GM18873 (cell line): ENCODE data around the gene SORL1.
A peak's percentile ranks its signal among the peaks of the same experiment; 100 is the strongest.

ENCODE experiments used
- ATAC-seq: cut with Tn5 transposase; IDR thresholded peaks from one replicate; pipeline ENCODE4 v1.9.1; 2021; ENCODE audit warnings: mild to moderate bottlenecking, moderate library complexity, moderate number of reproducible peaks; ENCODE audit not compliant: unreplicated experiment, low FRiP score

The SORL1 gene

DNA sequence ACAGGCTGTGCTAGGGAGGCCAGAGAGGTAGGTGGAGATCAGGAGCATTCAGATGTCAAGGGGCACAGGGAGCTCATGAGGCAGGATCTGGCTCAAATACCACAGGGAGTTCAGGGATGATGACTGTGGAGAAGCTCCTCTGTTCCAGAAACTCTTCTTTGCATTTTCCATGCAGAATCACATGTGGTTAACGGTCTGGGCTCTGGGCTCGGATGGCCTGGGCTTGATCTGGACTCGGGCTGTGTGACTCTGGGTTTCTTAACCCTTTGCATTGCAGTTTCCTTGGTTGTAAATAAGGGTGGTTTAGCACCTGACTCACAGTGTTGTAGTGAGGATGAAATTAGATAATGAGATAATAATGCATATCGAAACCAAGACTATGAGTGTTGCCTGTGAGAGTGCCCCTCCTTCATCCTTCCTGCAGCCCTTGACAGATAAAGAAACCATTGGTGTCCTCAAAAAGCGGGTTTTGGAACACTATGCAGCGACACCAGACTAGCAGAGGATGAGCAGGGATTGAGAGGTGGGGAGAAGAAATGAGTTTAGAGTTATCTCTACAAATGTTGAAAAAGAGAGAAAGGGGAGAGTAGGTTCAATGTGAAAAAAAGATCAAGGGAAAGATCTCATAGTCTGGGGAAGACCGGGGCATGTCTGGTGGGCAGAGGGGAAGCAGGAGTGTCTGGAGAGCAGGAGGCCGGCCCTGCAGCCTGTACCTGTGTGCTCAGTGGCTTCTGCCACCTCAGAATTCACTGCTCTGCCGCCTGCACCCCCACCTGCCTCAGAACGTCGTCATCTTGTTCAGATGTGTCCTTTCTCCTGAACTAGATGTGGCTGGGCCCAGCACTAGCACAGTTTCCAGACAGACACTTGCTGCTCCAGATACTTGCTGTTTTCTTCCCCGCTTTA is 198.5 kb downstream of the SORL1 start:
- ATAC-seq, result no peak

DNA sequence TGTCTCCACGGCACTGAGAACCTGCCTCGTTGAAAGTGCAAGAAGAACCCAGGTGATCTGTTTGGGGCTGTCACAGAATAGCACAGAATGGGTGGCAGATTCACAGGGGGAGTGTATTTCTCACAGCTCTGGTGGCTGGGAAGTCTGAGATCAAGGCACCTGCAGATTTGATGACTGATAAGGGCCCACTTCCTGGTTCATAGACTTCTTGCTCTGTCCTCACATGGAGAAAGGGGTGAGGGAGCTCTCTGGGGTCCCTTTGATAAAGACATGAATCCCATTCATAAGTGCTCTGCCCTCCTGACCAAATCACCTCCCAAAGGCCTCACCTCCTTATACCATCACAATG is 199.1 kb downstream of the SORL1 start:
- no peak for ATAC-seq

DNA sequence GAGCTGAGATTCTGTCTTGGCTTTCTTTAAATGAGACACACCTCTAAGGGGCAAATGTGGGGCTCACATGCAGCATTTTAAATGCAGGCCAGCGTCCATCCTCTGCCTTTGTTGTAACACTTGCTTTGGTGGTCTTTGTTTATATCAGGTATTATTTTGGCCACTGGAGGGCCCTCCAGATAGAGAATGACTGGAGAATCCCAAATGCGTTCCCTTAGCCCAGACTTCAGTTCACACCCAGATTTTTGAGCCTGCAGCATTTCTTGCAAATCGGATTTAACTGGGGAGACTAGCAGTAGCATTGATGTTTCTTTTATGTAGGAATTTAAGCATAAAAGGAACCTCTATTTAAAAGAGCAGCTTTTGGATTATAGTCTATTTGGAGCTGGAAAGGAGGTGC is 200.9 kb downstream of the SORL1 start:
- no peak for ATAC-seq

DNA sequence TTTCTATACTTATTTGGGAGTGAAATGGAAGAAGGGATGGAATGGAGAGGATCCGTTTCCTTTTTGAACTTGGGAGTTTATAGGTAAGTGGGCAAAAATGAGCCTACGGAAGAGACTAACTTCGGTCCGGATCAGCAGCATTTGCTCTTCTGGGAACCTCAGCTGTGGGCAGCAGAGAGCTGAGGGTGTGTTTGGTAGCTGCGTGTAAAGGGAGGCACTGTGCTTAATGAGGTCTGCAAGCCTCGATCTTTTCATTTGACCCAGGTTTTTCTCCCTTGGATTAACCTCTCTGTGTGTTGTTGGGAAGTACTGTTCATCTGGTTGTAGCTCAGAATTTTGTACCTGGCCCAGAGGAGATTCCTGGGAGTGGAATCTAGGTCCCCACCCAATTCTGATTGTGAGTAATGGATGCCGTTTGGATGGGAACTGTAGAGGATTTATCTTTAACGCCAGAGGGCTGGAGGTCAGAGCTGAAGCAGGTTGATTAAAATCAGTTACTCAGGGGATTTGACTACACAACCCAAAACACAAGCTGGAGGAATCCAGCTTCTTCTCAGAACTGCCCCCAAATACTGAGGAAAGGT is 202.2 kb downstream of the SORL1 start:
- ATAC-seq, result no peak

DNA sequence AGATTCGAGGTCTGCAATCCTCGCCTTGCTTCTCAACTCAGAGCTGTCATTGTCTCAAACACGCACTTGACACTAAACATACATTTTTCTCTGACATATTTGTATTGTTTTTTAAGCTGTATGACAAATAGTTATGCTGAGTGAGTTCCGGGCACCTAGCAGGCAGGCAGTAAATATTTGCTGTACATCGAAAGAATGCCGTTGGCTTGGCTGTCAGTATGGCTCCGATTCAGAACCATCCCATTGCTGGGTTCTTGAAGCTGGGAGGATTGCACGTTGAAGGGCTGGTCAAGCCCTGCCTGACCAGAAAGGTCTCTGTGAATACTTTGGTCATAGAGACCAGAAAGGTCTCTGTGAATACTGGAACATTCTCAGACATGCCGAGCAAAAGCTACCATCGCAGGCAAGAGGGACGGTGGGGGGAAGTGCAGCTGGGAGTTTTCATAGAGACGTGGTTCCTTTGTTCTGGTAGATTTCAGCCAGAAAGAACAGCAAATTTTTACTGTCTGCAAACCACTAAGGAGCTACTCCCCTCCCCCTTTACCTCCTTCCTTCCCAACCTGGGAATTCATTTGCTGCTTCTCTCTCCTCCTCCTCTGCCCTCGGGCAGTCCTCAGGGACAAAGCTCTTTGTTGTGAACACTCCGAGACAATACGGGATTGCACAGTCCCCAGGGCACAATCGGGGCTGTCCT is 202.9 kb downstream of the SORL1 start:
- ATAC-seq, result peak; percentile 4

DNA sequence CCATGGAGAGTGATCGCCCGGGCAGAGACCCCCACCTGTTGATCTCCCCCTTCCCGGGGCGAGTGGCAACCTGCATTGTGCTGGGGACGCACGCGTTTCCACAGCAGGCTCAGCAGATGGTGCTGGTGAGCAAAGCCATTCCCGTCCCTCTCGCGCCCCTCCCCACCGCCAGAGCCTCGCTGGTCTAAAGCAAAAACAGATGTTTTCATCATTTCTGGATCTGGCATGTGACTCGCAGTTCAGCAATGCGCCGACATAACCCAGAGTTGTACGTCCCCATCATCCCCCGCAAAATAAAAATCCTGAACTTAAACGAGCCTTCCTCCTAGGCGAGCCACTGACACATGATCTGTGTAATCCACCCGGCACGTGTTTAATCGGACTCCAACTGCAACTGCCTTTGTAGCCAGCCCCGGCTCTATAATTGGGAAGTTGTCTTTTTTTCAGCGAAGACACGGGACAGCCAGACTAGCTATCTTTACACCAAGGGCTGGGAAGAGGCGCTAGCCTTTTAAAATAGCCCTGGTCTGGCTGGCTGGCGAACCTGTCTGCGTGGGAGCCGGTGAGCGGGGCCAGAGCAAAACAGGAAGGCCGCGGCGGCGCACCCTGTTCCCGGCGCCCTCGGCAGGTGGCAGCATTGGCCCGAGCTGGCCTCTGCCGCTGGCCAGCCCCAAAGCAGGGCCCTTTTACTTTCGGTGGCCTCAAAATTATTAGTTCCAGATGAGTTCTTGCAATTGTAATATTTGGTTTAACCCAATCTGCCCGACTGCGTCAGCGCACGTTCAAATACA is 203.6 kb downstream of the SORL1 start:
- ATAC-seq, result peak; percentile 79

DNA sequence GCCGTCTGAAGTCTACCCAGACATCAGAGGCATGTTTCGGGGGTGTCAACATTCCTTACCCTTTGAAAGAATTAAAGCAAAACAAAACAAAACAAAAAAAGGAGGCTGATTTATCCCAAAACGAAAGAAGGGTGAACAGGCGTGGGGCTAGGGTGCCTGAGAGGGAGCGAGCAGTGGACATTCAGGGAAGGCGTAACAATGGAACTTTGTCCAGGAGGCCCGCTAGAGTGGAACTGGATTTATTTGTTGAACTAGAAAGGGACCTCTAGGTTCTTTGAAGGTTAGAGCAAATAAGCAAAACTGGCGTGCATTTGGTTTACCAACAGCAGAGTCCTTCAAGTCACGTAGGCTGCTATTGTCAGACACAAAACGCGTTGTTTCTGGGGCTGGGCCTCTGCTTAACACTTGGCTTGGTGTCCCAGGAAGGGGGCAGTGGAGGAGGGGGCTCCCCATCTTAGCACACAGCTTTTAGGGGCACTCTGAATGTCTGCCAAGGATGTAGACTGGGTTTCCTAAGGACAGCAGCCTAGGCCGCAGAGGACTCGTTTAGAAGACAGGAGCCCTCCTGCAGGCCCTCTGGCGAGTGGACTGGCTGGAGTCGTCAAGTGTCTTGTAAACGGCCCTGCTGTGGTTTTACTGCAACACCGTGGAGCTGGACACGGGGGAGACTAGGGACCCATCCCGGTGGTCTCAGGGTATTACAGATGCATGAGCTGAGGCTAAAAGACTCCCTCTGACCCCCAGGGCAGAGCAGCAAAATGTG is 204.4 kb downstream of the SORL1 start:
- no peak for ATAC-seq

DNA sequence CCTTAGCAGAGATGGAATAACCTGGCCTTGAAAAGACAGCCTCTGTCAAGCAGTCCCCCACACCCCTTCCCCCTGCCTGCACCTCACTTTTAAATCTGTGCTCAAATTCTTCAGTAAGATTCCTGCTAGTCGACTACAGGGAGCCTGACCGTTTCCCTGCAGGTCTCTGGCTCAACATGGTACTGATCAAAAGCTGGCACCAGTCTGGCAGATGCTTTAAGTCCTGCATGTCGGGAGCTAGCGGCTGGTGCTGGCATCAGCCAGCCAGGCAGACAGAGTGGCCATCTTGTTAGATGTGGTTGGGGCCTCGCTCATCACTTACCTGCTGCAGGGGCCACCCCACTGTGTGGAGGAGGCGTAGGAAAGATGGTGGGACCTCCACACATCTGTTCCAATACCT is 205.0 kb downstream of the SORL1 start:
- ATAC-seq, result no peak

DNA sequence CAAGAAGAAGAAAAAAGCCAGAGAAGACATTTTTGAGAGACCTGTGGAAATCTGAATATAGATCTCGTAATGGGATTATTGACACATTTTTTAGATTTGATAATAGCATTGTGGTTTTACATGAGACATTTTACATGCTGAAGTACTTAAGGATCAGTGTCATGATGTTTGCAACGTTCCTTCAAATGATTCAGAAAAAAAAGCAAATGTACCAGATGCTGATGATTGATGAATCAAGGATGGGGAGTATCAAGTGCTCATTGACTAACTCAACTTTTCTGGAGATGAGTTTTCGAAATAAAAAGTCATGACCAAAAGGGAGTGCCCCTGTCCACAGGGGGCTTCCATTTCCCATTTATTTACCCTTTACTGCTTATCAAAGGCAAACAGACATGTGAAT is 207.7 kb downstream of the SORL1 start:
- ATAC-seq, result no peak

DNA sequence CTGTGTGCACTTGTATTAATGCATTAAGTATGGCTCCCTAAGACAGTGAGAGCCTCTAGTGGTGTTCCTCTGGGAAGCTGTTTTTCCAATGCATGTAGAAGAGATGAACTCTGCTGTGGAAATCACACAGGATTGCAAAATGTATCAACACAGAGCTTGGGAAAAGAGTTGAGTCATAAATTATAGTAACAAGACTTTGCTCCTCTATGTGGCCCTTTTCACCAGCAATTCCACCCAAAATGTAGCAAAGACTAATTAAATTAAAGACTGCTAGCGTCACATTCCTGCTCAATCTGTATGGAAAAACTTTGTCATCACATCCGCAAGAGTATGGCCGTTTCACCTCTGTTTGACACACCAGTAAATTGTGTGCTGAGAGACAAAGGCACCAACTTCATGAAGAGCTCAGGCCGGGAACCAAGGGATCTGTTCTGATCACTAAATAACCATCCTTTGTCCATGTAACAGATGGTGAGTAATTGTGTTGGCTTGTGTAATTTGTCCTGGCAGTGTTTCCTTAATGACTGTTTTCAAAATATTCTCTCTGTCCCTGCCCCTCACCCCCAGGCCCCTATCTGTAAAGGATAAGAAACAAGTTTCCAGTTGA is 209.9 kb downstream of the SORL1 start:
- ATAC-seq, result no peak

DNA sequence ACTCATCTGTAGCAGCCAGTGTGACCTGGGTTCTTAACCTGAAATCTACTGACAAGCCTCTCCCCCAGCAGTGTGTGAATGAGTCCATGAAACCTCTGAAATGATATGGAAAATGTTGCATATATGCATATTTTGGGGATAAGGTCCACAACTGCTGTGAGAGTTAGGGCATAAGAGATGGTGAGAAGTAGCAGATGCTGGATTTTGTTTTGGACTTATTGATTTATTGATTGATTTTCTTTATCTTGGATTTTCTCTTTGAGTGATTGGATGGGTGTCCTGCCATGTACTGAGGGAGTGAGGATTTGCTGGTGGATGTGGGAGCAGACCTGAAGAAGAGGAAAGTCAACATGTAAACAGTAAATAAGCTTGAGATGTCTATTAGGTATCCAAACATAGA is 212.0 kb downstream of the SORL1 start:
- no peak for ATAC-seq

DNA sequence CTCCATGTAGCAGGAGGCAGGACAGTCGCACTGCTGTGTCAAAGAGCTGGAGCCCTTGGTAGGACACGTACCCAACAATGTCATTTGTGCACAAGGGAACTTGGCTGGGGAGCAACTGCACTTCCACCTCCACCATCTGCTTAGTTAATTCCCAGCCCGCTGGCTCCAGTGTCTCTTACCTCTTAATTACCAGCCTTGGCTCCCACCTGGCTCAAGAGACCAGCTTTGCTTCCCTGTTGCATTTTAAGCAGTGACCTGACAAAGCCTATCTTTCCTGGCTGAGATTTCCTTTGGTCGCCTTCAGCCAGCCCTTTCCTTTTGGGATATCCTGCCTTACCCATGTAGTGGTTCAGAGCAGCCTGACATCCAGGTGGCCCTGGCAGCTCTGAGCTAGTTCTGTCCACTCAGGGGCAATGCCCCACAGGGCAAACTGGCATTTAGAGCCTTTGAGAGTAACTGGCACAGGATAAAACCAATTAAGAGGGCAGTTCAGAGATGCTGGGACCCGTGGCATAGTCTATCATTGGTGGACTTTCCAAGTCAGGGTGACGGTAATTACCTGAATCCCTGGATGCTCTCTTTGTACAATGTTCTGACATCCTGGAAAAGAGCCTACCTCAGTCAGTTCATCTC is 213.2 kb downstream of the SORL1 start:
- ATAC-seq, result no peak

DNA sequence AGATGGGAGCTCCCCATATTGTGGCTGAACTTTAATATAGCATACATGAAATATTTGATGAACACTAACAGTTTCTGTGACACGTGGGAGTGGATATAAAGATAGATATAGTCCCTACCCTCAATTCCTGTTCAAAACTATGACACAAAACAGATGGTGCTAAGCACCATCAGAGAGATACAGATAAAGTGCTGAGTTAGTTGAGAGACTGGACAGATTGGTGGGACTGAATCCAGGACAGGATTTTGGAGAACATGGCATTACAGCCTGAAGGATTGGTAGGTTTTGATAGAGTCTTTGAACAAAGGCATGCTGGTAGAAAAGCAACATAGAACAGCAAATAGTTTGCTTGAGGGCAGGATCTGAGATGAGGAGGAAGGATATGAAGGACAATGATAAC is 215.7 kb downstream of the SORL1 start:
- ATAC-seq, result no peak

DNA sequence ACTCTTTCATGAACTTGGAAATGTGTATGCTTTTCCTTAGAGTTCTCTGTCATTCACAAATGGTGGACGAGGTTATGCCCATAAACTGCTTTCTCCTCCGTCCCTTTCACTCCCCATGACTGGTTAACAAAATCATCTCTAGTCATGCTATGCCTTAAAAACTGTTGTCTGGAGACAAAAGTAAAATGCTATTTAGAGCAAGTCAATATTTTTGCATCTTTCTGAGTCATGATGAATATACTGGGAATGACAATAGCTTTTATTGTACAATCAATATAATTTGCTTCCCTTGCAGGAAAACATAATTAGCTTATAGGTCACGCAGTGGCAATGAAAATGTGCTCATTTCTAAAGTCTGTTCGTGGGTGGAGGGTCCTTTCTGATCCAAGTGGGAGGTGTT is 217.3 kb downstream of the SORL1 start:
- no peak for ATAC-seq

DNA sequence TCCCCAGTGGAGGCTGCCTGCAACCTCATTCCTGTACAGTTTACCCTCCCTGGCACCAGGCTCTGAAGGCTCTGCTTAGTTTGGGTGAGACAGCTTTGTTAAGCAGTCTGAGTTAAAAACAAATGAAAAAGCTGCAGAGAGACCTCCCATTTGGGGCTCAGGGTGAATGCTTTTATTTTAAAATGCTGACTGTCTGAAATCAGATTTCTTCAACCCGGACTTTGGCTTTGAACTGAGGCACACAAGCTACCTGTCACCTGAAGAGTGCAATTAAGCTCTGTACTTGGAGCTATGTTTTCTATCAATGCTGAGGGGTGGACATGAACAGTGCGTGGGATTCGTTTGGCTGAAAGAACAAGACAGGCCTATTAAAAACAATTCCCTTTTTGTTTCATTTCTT is 218.2 kb downstream of the SORL1 start:
- no peak for ATAC-seq

DNA sequence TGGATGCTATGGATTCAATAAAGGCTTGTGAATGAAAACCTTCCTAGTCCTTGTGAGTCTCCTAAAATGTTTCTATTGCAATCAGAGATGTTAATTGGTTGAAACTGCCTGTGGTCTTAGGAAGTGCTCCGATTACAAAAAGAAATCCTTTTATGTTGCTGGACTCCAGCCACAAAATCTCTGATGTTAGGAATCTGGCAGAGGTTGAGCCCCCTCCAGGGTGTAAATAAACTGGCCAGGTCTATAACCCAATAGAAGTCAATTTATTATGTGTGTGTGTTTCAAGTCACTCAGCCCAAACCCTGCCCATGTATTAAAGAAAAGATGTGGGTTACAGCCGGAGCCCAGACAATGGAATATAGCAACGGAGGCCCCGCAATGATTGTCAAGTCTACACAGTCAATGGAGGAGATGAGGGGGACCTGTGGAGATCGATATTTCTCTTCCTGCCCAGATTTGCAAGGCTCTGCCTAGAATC is 218.7 kb downstream of the SORL1 start:
- no peak for ATAC-seq

DNA sequence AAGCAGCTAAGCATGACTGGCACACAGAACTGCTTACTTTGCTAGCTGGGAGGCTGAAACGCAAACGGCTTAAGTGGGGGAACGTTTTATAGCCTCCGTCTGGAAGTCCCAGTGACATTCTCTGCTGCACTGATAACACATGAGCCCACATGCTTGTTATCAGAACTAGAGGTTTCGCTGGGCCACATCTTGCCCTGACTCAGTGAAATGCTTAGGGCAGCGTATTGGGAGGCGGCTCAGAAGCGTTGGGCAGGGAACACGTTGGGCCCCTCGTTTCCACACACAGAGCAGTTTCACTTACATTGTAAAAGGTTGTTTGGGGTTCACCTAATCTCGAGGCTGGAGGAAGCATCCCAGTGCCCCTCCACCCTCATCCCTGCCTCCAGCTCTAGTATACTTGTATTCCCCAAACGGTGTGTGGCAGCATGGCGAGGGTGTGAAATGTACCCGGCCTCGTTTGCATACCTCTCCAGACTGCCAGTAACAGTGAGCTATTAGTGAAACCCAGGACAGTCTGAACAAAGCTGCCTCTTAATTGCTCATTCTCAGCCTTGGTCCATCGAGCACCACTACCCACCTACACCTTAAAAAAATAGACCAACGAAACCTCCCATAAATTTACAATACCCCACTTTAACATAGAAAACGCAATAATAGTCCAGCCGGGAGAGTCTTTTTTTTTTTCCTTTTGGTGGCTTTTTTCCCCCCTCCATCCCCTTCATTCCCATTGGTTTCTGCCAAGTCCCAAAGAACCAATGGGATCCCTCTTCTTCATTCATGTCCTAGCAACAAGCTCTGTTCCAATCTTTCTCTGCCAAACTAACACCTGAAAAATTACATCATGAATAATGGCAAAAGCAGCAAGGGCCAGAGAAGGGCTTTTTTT is 219.4 kb downstream of the SORL1 start:
- ATAC-seq, result no peak
